B cell (primary cell): ENCODE data around the gene IGSF3.

Experiments used
- CTCF ChIP-seq: fragments of 200-600 bp; IDR thresholded peaks from one replicate; pipeline ENCODE4 v1.8.0; 2022; ENCODE audit warnings: antibody characterized with exemption, mild to moderate bottlenecking
- EZH2 ChIP-seq: IDR thresholded peaks from 2 replicates; pipeline ENCODE4 v1.6.1; 2012; ENCODE audit warnings: borderline replicate concordance, low read depth, mild to moderate bottlenecking, moderate library complexity, low read length; ENCODE audit not compliant: insufficient read depth, poor library complexity, severe bottlenecking

GRCh38 chr1:116674751-116675150 lies 7.2 kb upstream of the IGSF3 start:
- no peak for TF ChIP-seq EZH2
- no peak for TF ChIP-seq CTCF
